GM21737 (cell line): ENCODE results near the gene RPP38.

Experiments used
- ATAC-seq: cut with Tn5 transposase; IDR thresholded peaks from one replicate; pipeline ENCODE4 v1.9.1; 2021; ENCODE audit warnings: mild to moderate bottlenecking, moderate library complexity; ENCODE audit not compliant: unreplicated experiment

Gene RPP38

DNA sequence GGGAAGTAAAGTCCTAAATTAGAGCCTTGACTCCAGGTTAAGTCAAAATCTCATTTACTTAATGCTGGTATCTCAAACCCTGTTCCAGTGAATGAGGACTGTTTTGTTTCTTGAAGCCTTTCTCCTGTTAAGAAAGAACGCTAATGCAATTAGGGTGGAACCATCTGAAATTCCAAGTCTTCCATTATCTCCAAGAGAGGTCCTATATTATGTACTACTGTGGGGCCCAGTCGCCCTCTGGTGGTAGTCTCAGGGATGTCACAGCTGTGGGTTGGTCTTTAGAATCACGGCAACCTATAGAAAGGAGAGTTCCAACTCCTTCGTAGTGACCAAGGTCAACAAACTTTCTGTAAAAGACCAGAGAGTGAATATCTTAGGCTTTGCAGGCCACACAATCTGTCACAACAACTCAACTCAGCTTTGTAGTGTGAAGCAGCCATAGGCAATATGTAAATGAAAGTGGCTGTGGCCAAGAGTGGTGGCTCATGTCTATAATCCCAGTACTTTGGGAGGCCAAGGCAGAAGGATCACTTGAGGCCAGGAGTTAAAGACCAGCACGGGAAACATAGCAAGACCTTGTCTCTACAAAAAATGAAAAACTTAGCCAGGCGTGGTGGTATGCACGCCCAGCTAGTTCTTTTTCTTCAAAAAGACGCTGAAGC, 9.3 kb downstream of the RPP38 start:
- ATAC-seq: peak; percentile 77

DNA sequence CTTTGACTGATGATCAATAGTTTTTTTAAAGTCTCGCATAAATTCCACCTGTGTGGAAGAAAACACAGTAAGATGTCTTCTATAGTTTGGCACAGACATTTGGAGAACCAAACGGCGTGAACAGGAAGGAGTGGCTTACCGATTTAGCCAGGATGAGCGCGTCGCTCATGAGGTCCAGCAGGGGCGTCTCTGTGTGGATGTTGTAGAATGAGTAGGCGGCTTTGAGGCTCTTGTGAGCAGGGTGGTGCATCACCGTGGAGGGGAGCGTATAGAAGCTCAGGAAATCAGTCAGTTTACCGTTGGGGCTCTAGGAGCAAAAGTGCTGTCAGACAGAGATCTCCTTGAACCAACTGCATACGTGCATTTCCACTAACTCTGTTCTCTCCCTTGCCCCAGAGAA, 15.5 kb downstream of the RPP38 start:
- ATAC-seq: no peak

DNA sequence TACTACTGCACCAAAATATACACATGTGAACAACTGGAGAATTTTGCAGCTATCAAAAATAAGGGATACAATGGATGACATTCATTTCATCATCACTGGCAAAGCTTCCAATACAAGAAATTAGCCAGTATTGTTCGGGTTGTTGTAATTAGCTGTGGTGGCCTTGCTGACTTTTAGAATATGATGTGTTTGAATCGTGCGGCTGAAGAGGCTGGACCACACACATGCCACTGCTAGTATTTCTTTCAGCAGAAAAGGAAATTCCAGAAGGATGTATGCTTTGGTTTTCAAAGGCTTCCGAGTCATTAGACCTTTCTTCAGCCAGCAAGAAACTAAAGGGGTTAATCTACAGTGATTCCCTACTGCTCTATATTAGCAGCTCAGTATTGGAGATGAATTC, 16.6 kb downstream of the RPP38 start:
- ATAC-seq: no peak

DNA sequence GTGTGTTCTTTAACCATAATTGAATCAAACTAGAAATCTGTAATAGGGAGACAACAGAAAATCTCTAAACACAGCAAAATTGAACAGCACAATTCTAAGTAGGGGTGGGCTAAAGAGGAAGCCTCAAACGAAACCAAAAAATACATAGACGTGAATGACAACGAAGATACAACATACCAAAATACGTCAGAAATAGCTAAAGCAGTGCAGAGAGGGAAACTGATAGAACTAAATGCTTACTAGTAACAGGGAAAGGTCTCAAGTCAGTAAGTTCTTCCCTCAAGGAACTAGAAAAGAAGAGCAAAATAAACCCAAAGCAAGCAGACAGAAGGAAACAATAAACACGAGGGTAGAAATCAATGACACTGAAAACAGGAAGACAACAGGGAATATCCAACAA, 19.1 kb downstream of the RPP38 start:
- ATAC-seq: no peak

DNA sequence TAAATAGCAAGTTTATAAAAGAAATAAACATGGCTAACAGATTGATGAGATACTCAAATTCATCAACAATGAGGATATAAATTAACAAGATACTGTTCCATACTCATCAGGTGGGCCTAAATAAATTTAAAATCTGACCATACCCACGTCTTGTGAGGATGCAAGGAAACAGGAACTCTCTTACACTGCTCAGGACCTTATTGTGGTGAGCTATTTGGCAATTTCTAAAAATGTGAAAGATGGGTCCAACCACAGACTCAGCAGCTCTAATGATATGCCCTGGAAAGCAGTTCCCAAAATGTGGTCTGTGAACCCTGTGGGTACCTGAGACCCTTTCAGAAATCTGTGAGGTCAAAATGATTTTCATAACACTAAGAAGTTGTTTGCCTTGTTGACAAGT, 21.5 kb downstream of the RPP38 start:
- ATAC-seq: no peak

DNA sequence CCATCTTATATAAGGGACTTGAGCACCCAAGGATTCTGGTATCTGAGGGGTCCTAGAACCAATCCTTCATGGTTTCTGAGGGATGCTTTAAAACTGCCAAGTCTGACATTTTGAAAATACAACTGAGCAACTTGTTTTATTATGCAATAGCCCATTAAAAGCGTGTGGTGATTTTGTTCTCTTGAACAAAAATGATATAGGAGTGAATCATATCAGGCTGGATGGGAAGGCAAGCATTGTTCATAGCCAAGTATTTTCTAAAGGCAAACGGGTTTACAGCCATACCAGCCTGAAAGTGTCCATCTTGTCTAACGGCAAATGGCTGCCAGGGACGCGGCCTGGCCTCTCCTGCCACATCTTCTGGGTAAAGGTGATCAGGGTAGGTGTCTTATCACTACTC, 23.4 kb downstream of the RPP38 start:
- ATAC-seq: no peak

DNA sequence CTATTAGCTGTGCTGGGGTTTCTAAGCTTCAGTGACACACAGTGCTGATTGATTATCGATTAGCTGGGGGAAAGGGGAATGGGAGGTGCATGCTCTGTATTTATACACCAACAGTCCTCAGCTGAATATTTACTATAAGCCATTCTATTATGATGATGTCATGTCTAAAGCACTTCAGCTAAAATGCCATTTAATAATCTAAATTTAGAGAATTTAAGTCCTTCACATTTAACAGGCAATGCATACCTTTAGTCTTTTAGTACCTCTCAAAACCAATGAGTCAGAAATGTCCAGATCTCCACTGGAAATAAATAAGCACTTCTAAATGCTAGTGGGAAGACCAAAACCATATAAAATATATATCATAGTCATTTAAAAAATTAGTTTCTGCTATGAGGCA, 24.6 kb downstream of the RPP38 start:
- ATAC-seq: no peak

DNA sequence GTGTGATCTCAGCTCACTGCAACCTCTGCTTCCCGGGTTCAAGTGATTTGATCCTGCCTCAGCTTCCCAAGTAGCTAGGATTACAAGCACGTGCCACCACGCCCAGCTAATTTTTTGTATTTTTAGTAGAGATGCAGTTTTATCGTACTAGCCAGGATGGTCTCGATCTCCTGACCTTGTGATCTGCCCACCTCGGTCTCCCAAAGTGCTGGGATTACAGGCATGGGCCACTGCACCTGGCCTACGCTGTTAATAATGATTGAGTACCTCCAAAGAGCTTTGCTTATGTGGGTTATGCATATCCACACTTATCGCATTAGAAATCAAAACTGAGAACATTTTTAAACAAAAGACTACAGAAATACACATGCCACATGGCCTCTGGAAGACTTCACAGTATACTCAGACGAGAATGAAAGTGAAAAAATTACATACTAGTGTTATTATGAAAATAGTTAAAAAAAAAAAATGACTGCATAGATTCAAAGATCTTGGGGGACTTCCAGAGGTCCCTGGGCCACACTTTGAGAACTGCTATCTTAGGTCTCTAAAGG, 25.4 kb downstream of the RPP38 start:
- peak; percentile 81 for ATAC-seq

DNA sequence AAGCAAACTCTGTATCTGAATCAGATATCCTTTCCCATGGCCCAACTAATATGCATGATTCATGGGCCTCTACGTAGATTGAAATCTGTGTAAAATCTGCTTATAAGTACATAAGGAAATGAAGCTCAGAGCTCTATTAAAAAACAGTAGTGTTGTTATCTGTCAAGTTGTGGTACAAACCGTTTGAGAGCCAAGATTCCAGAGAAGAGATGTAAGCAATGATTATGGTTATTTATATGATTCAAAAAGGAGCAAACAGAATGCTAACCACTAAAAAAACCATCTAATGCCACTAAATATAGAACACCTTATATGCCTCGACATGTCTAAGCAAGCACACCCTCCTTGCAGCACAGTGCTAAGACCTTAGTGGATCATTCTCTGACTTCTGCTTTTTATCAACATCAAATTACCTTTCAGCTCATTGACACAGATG, 26.6 kb downstream of the RPP38 start:
- no peak for ATAC-seq

DNA sequence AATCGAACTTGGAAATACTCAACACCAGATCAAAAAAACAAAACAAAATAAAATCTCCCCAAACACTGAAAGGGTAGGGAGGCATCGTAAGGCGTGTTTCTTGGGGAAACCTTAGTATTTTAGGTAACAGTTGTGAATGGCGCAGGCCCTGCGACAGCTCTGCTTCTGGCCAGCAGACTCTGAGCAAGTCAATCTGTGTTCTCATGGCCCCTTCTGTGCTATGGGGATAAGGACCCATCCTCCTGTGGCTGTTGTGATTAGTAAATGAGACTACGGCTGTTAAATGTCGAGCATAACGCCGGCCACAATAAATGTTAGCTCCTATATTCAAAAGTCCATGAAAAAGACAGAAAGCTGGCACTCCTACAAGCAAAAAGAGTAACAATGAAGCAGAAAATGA, 27.0 kb downstream of the RPP38 start:
- no peak for ATAC-seq

DNA sequence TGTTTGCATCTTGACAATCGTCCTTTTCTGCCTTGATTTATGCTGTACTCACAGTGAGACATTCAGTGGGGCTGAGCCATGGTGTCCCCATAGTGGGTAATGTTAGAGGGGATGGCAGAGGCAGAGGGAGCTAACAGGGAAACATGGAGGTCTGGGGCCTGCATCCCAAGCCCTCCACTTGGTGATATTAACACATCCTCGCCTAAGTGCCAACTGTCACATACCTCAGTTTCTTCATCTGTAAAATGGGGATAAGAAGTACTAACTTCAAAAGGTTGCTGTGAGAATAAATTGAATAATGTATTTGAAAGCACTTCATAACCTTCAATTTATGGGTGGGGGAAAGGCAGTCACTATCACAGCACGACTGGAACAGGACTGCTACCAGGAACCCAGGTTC, 27.8 kb downstream of the RPP38 start:
- no peak for ATAC-seq

DNA sequence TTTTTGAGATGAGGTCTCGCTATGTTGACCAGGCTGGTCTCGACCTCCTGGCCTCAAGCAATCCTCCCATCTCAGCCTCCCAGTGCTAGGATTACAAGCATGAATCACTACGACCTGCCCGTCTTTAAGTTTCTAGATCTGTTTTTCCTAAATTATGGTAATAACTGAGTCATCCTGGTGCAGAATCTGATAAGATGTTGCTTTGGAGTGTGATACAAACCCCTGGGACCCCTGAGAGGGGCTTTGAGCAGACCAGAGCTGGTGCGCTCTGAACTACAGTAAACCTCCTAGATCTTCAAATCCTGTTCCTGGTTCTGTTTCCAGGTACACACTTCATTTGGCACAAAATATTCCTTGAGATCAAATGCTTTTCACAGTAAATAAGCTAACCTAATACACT, 34.2 kb downstream of the RPP38 start:
- no peak for ATAC-seq

DNA sequence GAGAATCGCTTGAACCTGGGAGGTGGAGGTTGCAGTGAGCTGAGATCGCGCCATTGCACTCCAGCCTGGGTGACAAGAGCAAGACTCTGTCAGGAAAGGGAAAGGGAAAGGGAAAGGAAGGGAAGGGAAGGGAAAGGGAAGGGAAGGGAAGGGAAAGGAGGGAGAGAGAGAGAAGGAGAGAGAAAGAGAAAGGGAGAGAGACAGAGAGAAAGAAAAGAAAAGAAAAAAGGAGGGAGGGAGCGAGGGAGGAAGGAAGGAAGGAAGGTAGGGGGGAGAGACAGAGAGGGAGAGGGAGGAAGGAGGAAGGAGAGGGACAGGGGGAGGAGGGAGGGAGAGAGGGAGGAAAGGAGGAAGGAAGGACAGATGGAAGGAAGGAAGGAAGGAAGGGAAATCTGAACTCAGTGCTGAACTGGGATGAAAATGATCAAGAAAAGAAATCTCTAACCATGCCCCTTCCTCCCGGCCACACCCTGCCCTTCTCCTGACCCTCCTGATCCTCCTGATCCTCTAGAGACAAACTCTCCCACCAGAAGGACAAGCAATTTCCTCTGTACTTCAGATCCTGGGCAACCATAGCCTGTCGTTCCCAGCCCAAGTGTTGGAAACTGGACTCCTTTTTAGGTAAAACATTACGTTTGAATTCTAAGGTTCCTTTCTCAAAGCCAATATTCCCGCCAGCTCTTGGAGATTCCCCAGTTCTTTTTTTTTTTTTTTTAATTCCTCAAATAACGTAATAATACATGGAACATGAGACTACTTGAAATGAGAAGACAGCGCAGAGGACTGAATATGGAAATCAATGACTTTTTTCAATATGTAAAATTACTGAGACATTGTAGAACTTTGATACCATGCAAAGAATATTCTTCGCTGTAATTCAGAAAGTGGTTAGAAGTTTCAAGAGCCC, 39.2 kb downstream of the RPP38 start:
- no peak for ATAC-seq

DNA sequence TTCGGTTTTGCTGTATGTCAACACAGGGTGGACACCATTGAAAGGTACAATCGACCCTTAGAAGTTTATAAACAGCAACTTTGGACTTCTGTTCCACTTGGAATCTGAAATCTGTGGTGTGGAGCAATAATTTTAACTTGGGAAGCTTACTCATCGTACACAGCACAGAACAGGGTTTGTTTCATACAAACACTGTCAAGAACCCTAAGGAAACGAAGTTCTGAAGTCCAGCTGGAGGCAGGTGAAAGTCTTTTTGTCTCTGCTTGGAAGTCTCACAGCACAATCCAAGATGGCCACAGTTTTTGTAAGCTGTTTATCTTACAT, 39.8 kb downstream of the RPP38 start:
- ATAC-seq: no peak

DNA sequence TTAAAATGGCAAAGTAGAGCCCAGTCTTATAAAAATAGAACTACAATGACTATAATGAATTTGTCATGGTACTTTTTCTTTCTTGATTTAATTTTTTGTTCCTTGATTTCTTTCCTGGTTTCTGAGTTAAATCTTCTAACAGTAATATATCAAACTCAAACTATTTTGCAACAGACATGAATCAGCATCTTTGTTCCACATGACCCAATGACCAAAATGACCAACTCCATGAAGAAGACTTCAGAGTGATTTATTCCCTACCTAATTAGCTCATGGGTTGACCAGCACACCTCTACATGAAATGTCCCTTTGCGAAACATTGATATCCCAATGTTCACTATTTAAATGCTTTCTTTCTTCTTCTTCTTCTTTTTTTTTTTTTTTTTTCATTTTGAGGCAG, 40.5 kb downstream of the RPP38 start:
- no peak for ATAC-seq

DNA sequence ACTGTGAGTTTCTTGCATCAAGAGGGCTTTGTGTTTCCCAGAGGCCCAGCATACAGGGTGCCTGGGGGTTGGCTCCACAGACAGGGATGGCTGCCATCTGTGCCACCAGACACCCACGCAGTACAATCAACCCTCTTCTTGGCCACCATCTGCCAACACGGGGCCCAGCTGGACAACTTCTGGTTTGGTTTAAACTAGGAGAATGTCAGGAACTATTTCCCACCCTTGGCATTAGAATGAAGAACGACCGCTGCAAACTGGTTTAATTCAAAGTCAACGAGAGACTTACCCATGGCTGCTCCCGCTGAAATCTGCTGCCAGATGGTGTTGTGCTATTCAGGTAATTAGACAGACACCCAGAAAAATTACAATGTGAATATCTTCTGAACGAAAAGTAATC, 43.5 kb downstream of the RPP38 start:
- ATAC-seq: no peak

DNA sequence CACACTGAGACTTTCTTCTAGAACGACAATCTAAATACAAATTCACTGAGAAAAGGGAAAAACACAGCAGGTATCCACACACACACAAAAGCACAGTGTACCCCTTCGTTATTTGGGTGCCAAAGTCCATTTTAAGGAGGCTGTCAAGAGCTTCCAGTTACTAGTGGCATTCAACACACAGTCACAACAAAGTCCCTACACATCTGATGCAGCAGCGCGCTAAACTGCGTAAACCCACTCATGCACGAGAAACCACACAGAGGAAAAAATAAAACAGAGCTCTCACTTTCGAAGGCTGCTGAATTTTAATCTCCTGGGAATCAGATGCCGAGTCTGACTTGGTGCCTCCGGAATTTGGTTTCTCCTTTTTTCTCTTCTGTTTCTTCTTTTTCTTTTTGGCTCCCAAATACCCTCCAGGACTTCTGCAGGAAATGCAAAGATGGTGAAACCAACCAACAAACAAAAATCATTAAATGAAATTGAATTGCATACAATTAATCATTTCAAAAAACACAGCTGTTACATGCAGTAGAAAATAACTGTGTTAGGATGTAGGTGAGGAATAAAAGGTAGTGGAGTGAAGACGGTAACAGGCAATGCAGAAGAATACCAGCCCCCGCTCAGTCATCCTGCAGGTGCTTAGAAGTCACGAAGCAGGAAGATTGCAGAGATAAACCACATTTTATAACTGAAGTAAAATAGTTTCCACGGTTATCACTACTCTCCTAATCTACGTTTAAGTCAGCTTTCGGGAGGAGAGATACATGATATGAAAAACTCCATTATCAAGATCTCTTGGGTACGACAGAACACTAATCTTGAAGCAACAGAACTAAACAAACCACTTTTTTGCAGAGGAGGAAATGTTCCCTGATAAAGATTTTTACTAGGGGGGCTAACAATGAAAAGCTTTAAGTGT, 44.2 kb downstream of the RPP38 start:
- ATAC-seq: peak; percentile 86

DNA sequence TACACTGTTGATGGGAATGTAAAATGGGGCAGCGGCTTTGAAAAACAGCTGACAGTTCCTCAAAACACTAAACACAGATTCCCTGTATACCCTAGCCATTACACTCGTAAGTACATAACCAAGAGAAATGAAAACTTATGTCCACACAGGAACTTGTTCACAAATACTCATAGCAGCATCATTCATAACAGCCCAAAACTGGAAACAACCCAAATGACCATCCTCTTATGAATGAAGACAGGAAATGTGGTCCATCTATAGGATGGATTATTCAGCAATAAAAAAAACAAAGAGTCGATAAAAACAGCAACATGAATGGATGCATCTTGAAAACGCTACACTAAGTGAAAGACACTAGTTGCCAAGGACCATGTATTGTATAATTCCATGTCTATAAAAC, 47.6 kb downstream of the RPP38 start:
- ATAC-seq: no peak

DNA sequence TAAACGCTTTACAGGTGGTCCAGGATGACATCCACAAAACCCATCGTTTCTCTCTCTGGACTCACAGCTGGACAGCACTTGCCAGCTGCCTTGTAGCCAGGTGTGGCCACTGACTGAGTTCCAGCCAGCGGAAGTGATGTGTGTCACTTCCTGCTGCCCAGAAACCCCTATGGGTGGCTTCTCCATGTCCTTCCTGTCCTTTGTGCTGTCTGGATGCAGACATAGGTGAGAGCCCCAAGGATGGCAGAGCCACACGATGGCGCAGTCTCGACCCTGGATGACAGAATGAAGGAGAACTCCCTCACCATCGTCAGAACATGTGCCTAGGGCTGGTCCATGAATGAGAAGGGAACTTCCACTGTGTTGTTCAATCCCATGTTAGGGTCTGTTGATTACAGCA, 49.2 kb downstream of the RPP38 start:
- no peak for ATAC-seq

DNA sequence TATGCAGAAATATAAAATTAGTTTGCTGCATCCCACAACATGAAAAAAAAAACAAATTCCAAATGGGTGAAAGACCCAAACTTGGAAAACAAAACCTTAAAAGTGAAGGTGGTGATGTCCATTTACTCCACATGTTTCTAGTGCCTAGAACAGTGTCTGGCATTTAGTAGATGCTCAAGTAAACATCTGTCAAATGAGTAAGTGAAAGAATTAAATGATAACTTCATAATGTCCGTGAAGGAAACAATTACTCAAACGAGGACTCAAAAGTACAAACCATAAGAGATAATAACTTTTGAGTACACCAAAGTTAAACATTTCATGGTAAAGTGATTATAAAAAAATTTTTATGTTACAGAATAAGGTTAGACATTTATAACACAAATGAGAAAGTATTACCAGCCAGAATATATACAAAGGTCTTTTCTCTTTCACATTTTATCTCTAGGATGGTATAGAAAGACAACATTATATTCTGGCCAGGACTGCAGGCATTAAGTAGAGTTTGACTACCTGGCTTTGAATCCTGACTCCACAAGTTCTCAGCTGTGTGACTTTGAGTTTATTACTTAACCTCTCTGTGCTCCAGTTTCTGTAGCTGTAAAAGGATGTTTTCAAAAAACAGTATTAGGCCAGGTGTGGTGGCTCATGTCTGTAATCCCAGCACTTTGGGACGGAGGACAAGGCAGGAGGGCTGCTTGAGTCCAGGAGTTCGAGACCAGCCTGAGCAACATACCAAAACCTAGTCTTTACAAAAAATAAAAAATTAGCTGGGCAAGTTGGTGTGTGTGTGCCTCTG, 50.6 kb downstream of the RPP38 start:
- ATAC-seq: no peak
